Measurements from ENCODE around the gene FES. TPM values are rescaled to one million over a fixed set of nuclear protein-coding genes. Genes with fewer than 3 reads are reported as not detected.
"Not testable (repeated sequence)": the region's sequence is repeated elsewhere in the genome, so short reads cannot be mapped to it uniquely, and the experiment has no call there.

The FES gene
- total RNA-seq, 1 donor from 2014 or later, result 3.3 TPM

- no peak for DNase-seq (ENCODE audit: low read depth)
Measured at GRCh38 chr15:90909976-90910375, 25.7 kb downstream of the FES start.

GRCh38 chr15:90910441-90911301, 26.4 kb downstream of the FES start:
- DNase-seq (ENCODE audit: low read depth), result no peak

- DNase-seq (ENCODE audit: low read depth), result no peak
Measured at GRCh38 chr15:90911302-90911623, 27.0 kb downstream of the FES start.

GRCh38 chr15:90911906-90912769, 27.8 kb downstream of the FES start:
- no peak for DNase-seq (ENCODE audit: low read depth)

- DNase-seq (ENCODE audit: low read depth), result no peak
Measured at GRCh38 chr15:90912770-90913075, 28.4 kb downstream of the FES start.

GRCh38 chr15:90913398-90913944, 29.2 kb downstream of the FES start:
- no peak for DNase-seq (ENCODE audit: low read depth)

- no peak for DNase-seq (ENCODE audit: low read depth)
Measured at GRCh38 chr15:90914305-90915080, 30.2 kb downstream of the FES start.

GRCh38 chr15:90915216-90915807, 31.0 kb downstream of the FES start:
- DNase-seq (ENCODE audit: low read depth), result no peak

- DNase-seq (ENCODE audit: low read depth), result no peak
Measured at GRCh38 chr15:90915808-90916440, 31.6 kb downstream of the FES start.

GRCh38 chr15:90916461-90916860, 32.2 kb downstream of the FES start:
- DNase-seq (ENCODE audit: low read depth), result no peak

GRCh38 chr15:90917569-90917968, 33.3 kb downstream of the FES start:
- DNase-seq (ENCODE audit: low read depth), result no peak

GRCh38 chr15:90918034-90918788, 33.9 kb downstream of the FES start:
- DNase-seq (ENCODE audit: low read depth), result no peak

GRCh38 chr15:90918835-90919234, 34.5 kb downstream of the FES start:
- no peak for DNase-seq (ENCODE audit: low read depth)

GRCh38 chr15:90921887-90922286, 37.6 kb downstream of the FES start:
- no peak for DNase-seq (ENCODE audit: low read depth)

GRCh38 chr15:90922712-90923322, 38.5 kb downstream of the FES start:
- not testable (repeated sequence) for DNase-seq (ENCODE audit: low read depth)

- no peak for DNase-seq (ENCODE audit: low read depth)
Measured at GRCh38 chr15:90924375-90924774, 40.1 kb downstream of the FES start.

GRCh38 chr15:90926766-90927165, 42.5 kb downstream of the FES start:
- DNase-seq (ENCODE audit: low read depth), result not testable (repeated sequence)

- not testable (repeated sequence) for DNase-seq (ENCODE audit: low read depth)
Measured at GRCh38 chr15:90928106-90928505, 43.8 kb downstream of the FES start.

GRCh38 chr15:90929246-90930019, 45.1 kb downstream of the FES start:
- DNase-seq (ENCODE audit: low read depth), result no peak

Measured in renal cortical epithelial cell (primary cell).